Measurements from ENCODE around the gene TCF4. TPM values are rescaled to one million over a fixed set of nuclear protein-coding genes. Genes with fewer than 3 reads are reported as not detected.

Gene TCF4
- total RNA-seq, 1 experiment from 2014 or later = 0.42 TPM

GRCh38 chr18:55607773-55608172 lies 19.8 kb upstream of the TCF4 start (continued):
- TF ChIP-seq, protein P1, sequence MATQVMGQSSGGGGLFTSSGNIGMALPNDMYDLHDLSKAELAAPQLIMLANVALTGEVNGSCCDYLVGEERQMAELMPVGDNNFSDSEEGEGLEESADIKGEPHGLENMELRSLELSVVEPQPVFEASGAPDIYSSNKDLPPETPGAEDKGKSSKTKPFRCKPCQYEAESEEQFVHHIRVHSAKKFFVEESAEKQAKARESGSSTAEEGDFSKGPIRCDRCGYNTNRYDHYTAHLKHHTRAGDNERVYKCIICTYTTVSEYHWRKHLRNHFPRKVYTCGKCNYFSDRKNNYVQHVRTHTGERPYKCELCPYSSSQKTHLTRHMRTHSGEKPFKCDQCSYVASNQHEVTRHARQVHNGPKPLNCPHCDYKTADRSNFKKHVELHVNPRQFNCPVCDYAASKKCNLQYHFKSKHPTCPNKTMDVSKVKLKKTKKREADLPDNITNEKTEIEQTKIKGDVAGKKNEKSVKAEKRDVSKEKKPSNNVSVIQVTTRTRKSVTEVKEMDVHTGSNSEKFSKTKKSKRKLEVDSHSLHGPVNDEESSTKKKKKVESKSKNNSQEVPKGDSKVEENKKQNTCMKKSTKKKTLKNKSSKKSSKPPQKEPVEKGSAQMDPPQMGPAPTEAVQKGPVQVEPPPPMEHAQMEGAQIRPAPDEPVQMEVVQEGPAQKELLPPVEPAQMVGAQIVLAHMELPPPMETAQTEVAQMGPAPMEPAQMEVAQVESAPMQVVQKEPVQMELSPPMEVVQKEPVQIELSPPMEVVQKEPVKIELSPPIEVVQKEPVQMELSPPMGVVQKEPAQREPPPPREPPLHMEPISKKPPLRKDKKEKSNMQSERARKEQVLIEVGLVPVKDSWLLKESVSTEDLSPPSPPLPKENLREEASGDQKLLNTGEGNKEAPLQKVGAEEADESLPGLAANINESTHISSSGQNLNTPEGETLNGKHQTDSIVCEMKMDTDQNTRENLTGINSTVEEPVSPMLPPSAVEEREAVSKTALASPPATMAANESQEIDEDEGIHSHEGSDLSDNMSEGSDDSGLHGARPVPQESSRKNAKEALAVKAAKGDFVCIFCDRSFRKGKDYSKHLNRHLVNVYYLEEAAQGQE (IDR thresholded peaks at IDR 0.05; ENCODE audit: low read depth) = no peak
- TF ChIP-seq POLR2A (IDR thresholded peaks at IDR 0.05; ENCODE audit: borderline replicate concordance, extremely low read depth, insufficient read depth, insufficient read length) (no peak), SIN3A (IDR thresholded peaks at IDR 0.05; ENCODE audit: low read depth) (no peak), JUND (IDR thresholded peaks at IDR 0.05) (no peak), POLR2AphosphoS5 (IDR thresholded peaks at IDR 0.05; ENCODE audit: low read depth, low read length) (no peak), RAD21 (IDR thresholded peaks at IDR 0.05; ENCODE audit: low read depth) (no peak), MAX (IDR thresholded peaks at IDR 0.05) (no peak), EGR1 (IDR thresholded peaks at IDR 0.05; ENCODE audit: low read depth) (no peak)

- Histone ChIP-seq H2AFZ (ENCODE audit: low read depth, low read length, poor library complexity, severe bottlenecking) (no peak overlapping the region), H3K79me2 (ENCODE audit: insufficient read depth, low read length) (no peaks in the 10 kb centered on the region), H3K36me3 (ENCODE audit: control insufficient read depth in 1 of 2, insufficient read depth in 2 of 2, low read length in 2 of 2) (no peaks in the 10 kb centered on the region), H3K4me1 (ENCODE audit: control insufficient read depth in 1 of 2, insufficient read depth in 2 of 2, low read length in 2 of 2) (no peaks in the 10 kb centered on the region), H3K4me3 (replicated peaks in 1 of 2; ENCODE audit: low read depth in 1 of 2, low read length in 2 of 2) (no peak overlapping the region), H4K20me1 (ENCODE audit: insufficient read depth) (no peaks in the 10 kb centered on the region), H3K4me2 (ENCODE audit: low read length) (no peak overlapping the region), H3K27me3 (ENCODE audit: insufficient read depth, low read length) (no peaks in the 10 kb centered on the region), H3K9me2 (ENCODE audit: insufficient read depth) (no peaks in the 10 kb centered on the region), H3K9ac (ENCODE audit: low read length) (no peak overlapping the region), H3K9me3 (ENCODE audit: control insufficient read depth in 1 of 2, insufficient read depth in 1 of 2, low read depth in 1 of 2, low read length in 2 of 2) (peaks cover 7 to 12% of the 10 kb centered on the region in 2 experiments; a peak in 2 of 4 replicates), H3K27ac (ENCODE audit: low read depth, low read length) (no peak overlapping the region)
- ChIA-PET CTCF (no interaction called here), RAD21 (ENCODE audit: low non-redundant PET in 1 of 2, low total read pairs in 2 of 2, uncharacterized antibody in 2 of 2, unreplicated experiment in 2 of 2) (no interaction called here), POLR2A (no interaction called here)
- intact Hi-C loops (cut with micrococcal nuclease) = no loop called here
- TF ChIP-seq, protein P2, sequence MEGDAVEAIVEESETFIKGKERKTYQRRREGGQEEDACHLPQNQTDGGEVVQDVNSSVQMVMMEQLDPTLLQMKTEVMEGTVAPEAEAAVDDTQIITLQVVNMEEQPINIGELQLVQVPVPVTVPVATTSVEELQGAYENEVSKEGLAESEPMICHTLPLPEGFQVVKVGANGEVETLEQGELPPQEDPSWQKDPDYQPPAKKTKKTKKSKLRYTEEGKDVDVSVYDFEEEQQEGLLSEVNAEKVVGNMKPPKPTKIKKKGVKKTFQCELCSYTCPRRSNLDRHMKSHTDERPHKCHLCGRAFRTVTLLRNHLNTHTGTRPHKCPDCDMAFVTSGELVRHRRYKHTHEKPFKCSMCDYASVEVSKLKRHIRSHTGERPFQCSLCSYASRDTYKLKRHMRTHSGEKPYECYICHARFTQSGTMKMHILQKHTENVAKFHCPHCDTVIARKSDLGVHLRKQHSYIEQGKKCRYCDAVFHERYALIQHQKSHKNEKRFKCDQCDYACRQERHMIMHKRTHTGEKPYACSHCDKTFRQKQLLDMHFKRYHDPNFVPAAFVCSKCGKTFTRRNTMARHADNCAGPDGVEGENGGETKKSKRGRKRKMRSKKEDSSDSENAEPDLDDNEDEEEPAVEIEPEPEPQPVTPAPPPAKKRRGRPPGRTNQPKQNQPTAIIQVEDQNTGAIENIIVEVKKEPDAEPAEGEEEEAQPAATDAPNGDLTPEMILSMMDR (IDR thresholded peaks at IDR 0.05 in 2 of 3, conservative IDR thresholded peaks at IDR 0.05 in 1 of 3; ENCODE audit: borderline replicate concordance in 1 of 3, insufficient read depth in 1 of 3, low read depth in 2 of 3, low read length in 2 of 3) = no peak
- TF ChIP-seq CEBPB (IDR thresholded peaks at IDR 0.05; ENCODE audit: low read depth) = no peak
- TF ChIP-seq, protein P1 (IDR thresholded peaks at IDR 0.05; ENCODE audit: low read depth) = no peak
- TF ChIP-seq JUND (IDR thresholded peaks at IDR 0.05) = no peak
- TF ChIP-seq TCF7L2 (IDR thresholded peaks at IDR 0.05; ENCODE audit: borderline replicate concordance, extremely low read depth, insufficient read depth, insufficient read length) = no peak
- TF ChIP-seq ELF1 (IDR thresholded peaks at IDR 0.05; ENCODE audit: borderline replicate concordance, low read depth) = no peak
- no peak for TF ChIP-seq RAD21 (IDR thresholded peaks at IDR 0.05; ENCODE audit: low read depth)
- TF ChIP-seq SIN3A (IDR thresholded peaks at IDR 0.05; ENCODE audit: low read depth) = no peak
- no peak for TF ChIP-seq ZFX (IDR thresholded peaks at IDR 0.05)
- no peak for DNase-seq (ENCODE audit: low read depth, low spot score)
- no TSS peak for BruUV-seq (replicated peaks)
- ATAC-seq = no peak
Observed at GRCh38 chr18:55605733-55606338, 17.8 kb upstream of the TCF4 start.
